HPDE6-E6E7 (cell line): ENCODE measurements around the gene OR4D2.
A peak's percentile ranks its signal among the peaks of the same experiment; 100 is the strongest.
"Not testable (repeated sequence)": the region's sequence is repeated elsewhere in the genome, so short reads cannot be mapped to it uniquely, and the experiment has no call there.

ENCODE experiments used
- DNase-seq: peaks from one replicate; pipeline ENCODE4 v3.0.0; 2011; ENCODE audit warnings: missing footprints; ENCODE audit errors: extremely low spot score

The OR4D2 gene

GRCh38 chr17:58166682-58167081, at the start of gene OR4D2:
OR4D2 (plus strand) TSS chr17:58166982; CDS start chr17:58169656, 2,674 bp downstream.
- DNase-seq, result no peak

- DNase-seq, result no peak
These were observed 49.4 kb upstream of the OR4D2 start for GRCh38 chr17:58117382-58117781.

- no peak for DNase-seq
These were observed 47.3 kb upstream of the OR4D2 start for GRCh38 chr17:58119491-58119890.

GRCh38 chr17:58120195-58120822, 46.5 kb upstream of the OR4D2 start:
- DNase-seq, result no peak

- DNase-seq, result peak; percentile 31
These were observed 44.9 kb upstream of the OR4D2 start for GRCh38 chr17:58121925-58122324.

- no peak for DNase-seq
These were observed 38.9 kb upstream of the OR4D2 start for GRCh38 chr17:58127846-58128245.

GRCh38 chr17:58132697-58133096, 34.1 kb upstream of the OR4D2 start:
- not testable (repeated sequence) for DNase-seq

- DNase-seq, result peak; percentile 34
These were observed 30.0 kb upstream of the OR4D2 start for GRCh38 chr17:58136669-58137279.

- DNase-seq, result no peak
These were observed 25.3 kb upstream of the OR4D2 start for GRCh38 chr17:58141505-58141904.

- not testable (repeated sequence) for DNase-seq
These were observed 23.4 kb upstream of the OR4D2 start for GRCh38 chr17:58143335-58143734.

GRCh38 chr17:58144801-58145200, 22.0 kb upstream of the OR4D2 start:
- no peak for DNase-seq

GRCh38 chr17:58147930-58148434, 18.8 kb upstream of the OR4D2 start, which contains the start of gene OR4D1:
OR4D1 (plus strand) TSS chr17:58148384; CDS start chr17:58155154, 6,770 bp downstream.
- no peak for DNase-seq

- no peak for DNase-seq
These were observed 18.2 kb upstream of the OR4D2 start for GRCh38 chr17:58148609-58149008.

- no peak for DNase-seq
These were observed 16.4 kb upstream of the OR4D2 start for GRCh38 chr17:58150394-58150793.

GRCh38 chr17:58153046-58153445, 13.7 kb upstream of the OR4D2 start:
- no peak for DNase-seq

GRCh38 chr17:58153671-58154070, 13.1 kb upstream of the OR4D2 start:
- DNase-seq, result no peak

GRCh38 chr17:58156839-58157803, 9.7 kb upstream of the OR4D2 start:
- DNase-seq, result no peak

GRCh38 chr17:58158181-58158580, 8.6 kb upstream of the OR4D2 start:
- no peak for DNase-seq

- no peak for DNase-seq
These were observed 5.2 kb upstream of the OR4D2 start for GRCh38 chr17:58161566-58161965.

- no peak for DNase-seq
These were observed 801 bp upstream of the OR4D2 start for GRCh38 chr17:58165981-58166380.

GRCh38 chr17:58170622-58171021, 3.8 kb downstream of the OR4D2 start:
- no peak for DNase-seq
